GM23338 (cell line): ENCODE data around the gene UNC13D. TPM values are rescaled to one million over a fixed set of nuclear protein-coding genes. Genes with fewer than 3 reads are reported as not detected.
"Not testable (repeated sequence)": the region's sequence is repeated elsewhere in the genome, so short reads cannot be mapped to it uniquely, and the experiment has no call there.

Experiments
- ATAC-seq: fragments of 200-7000 bp; cut with Tn5 transposase; 3 replicates; pipeline ENCODE4 v1.9.1; 2020
- DNase-seq: peaks from one replicate; pipeline ENCODE4 v3.0.0-alpha.2; 2015; ENCODE audit warnings: low spot score
- H2AFZ ChIP-seq: fragments of 200-600 bp; sonication (generic); 2 replicates; pipeline ENCODE4 v1.8.0; 2016; ENCODE audit warnings: antibody characterized with exemption, mild to moderate bottlenecking, moderate library complexity
- H3F3A ChIP-seq: fragments of 200-600 bp; sonication (generic); replicated peaks from 2 replicates; pipeline ENCODE4 v1.8.0; 2017; ENCODE audit warnings: antibody characterized with exemption, mixed run types, low read depth
- H3K27ac ChIP-seq: fragments of 200-600 bp; sonication (generic); 2 replicates; pipeline ENCODE4 v1.6.1; 2016; ENCODE audit warnings: low read depth
- H3K27me3 ChIP-seq: fragments of 200-600 bp; sonication (generic); 2 replicates; pipeline ENCODE4 v1.8.0; 2016; ENCODE audit warnings: mild to moderate bottlenecking, mixed run types, moderate library complexity; ENCODE audit not compliant: insufficient read depth
- H3K36me3 ChIP-seq: fragments of 200-600 bp; sonication (generic); 2 replicates; pipeline ENCODE4 v1.8.0; 2016; ENCODE audit warnings: mild to moderate bottlenecking; ENCODE audit not compliant: insufficient read depth
- H3K4me1 ChIP-seq: fragments of 200-600 bp; sonication (generic); 2 replicates; pipeline ENCODE4 v1.8.0; 2016; ENCODE audit warnings: mild to moderate bottlenecking, moderate library complexity; ENCODE audit not compliant: insufficient read depth
- H3K4me2 ChIP-seq: fragments of 200-600 bp; sonication (generic); 2 replicates; pipeline ENCODE4 v1.7.1; 2017; ENCODE audit warnings: mixed run types
- H3K4me3 ChIP-seq: fragments of 200-600 bp; sonication (generic); 2 replicates; pipeline ENCODE4 v1.6.1; 2016; ENCODE audit warnings: mixed run types
- H3K79me2 ChIP-seq: fragments of 200-600 bp; sonication (generic); replicated peaks from 2 replicates; pipeline ENCODE4 v1.8.0; 2017; ENCODE audit warnings: mild to moderate bottlenecking; ENCODE audit not compliant: insufficient read depth
- H3K9me2 ChIP-seq: fragments of 200-600 bp; sonication (generic); 2 replicates; pipeline ENCODE4 v1.8.0; 2017; ENCODE audit not compliant: insufficient read depth
- H4K20me1 ChIP-seq: fragments of 200-600 bp; sonication (generic); replicated peaks from 2 replicates; pipeline ENCODE4 v1.8.0; 2017; ENCODE audit warnings: mild to moderate bottlenecking; ENCODE audit not compliant: insufficient read depth
- H3K27ac Mint-ChIP-seq: 2 replicates; pipeline ENCODE4 v1.8.0; 2020; ENCODE audit warnings: inconsistent platforms, mild to moderate bottlenecking, moderate library complexity, mixed read lengths
- H3K27me3 Mint-ChIP-seq: 3 replicates; pipeline ENCODE4 v1.8.0; 2022; ENCODE audit warnings: low read depth, mild to moderate bottlenecking, moderate library complexity, mixed read lengths, inconsistent platforms; ENCODE audit not compliant: insufficient read depth, poor library complexity
- H3K36me3 Mint-ChIP-seq: 3 replicates; pipeline ENCODE4 v1.8.0; 2021; ENCODE audit warnings: low read depth, mild to moderate bottlenecking, inconsistent platforms, moderate library complexity, mixed read lengths
- H3K4me1 Mint-ChIP-seq: 3 replicates; pipeline ENCODE4 v1.8.0; 2020; ENCODE audit warnings: mild to moderate bottlenecking, inconsistent platforms, mixed read lengths
- H3K4me3 Mint-ChIP-seq: 3 replicates; pipeline ENCODE4 v1.8.0; 2021; ENCODE audit warnings: moderate library complexity, mild to moderate bottlenecking, inconsistent platforms, mixed read lengths
- H3K9me3 Mint-ChIP-seq: 3 replicates; pipeline ENCODE4 v1.8.0; 2020; ENCODE audit warnings: moderate library complexity, mild to moderate bottlenecking, inconsistent platforms, mixed read lengths
- CREB1 ChIP-seq: fragments of 250-450 bp; sonication (Bioruptor Pico); IDR thresholded peaks from 2 replicates; pipeline ENCODE4 v1.5.0; 2020; ENCODE audit warnings: low read depth, mild to moderate bottlenecking, moderate library complexity
- CTCF ChIP-seq, 2 experiments: fragments of 200-600 bp in 1 of 2; sonication (generic) in 1 of 2; conservative IDR thresholded peaks; 2 replicates each; pipeline versions ENCODE4 v1.5.1 to v1.6.1; 2016 to 2017; ENCODE audit warnings: antibody characterized with exemption in 2 of 2, low read depth in 2 of 2, mild to moderate bottlenecking in 2 of 2, moderate library complexity in 1 of 2
- ETS1 ChIP-seq: IDR thresholded peaks from 2 replicates; pipeline ENCODE4 v1.6.1; 2016; ENCODE audit warnings: antibody characterized with exemption
- EZH2 ChIP-seq: fragments of 200-600 bp; sonication (generic); IDR thresholded peaks from one replicate; pipeline ENCODE4 v1.8.0; 2017; ENCODE audit warnings: antibody characterized with exemption, mild to moderate bottlenecking, low read depth; ENCODE audit not compliant: unreplicated experiment
- EZH2phosphoT487 ChIP-seq: fragments of 200-600 bp; sonication (generic); IDR thresholded peaks from one replicate; pipeline ENCODE4 v1.8.1; 2018; ENCODE audit warnings: antibody characterized with exemption; ENCODE audit not compliant: unreplicated experiment
- JUNB ChIP-seq: IDR thresholded peaks from one replicate; pipeline ENCODE4 v1.6.1; 2016; ENCODE audit warnings: antibody characterized with exemption; ENCODE audit not compliant: unreplicated experiment
- NANOG ChIP-seq: IDR thresholded peaks from 2 replicates; pipeline ENCODE4 v1.6.1; 2016; ENCODE audit warnings: antibody characterized with exemption, borderline replicate concordance
- POLR2AphosphoS5 ChIP-seq: IDR thresholded peaks from 2 replicates; pipeline ENCODE4 v1.6.1; 2016; ENCODE audit warnings: antibody characterized with exemption, low read depth
- STAT1 ChIP-seq: IDR thresholded peaks from one replicate; pipeline ENCODE4 v1.6.1; 2016; ENCODE audit warnings: antibody characterized with exemption; ENCODE audit not compliant: unreplicated experiment
- ZNF114 ChIP-seq: fragments of 250-450 bp; sonication (Bioruptor Pico); IDR thresholded peaks from 2 replicates; pipeline ENCODE4 v1.5.0; 2020; ENCODE audit warnings: mild to moderate bottlenecking, moderate library complexity
- ZNF331 ChIP-seq: fragments of 250-450 bp; sonication (Bioruptor Pico); IDR thresholded peaks from 2 replicates; pipeline ENCODE4 v1.5.0; 2020; ENCODE audit warnings: low read depth, mild to moderate bottlenecking, moderate library complexity
- ZNF462 ChIP-seq: fragments of 250-450 bp; sonication (Bioruptor Pico); IDR thresholded peaks from 2 replicates; pipeline ENCODE4 v1.5.0; 2020; ENCODE audit warnings: mild to moderate bottlenecking, moderate library complexity
- polyA plus RNA-seq: library from polyadenylated mRNA; unstranded; fragments of >200 nt; fragmentation: Nextera tagmentation; extraction: Ambion mirVana; gene quantifications from 2 replicates; pipeline ENCODE4 v1.2.1, GENCODE V29; 2016
- total RNA-seq: library from RNA; depleted of rRNA; stranded (reverse); fragments of >200 nt; shearing (Covaris generic); gene quantifications from 2 replicates; pipeline ENCODE4 v1.2.3, GENCODE V29; 2014

The UNC13D gene
- total and polyA plus RNA-seq, 2 experiments from 2014 or later: 5.9 to 10.8 TPM

- H3K4me1 Mint-ChIP-seq: peaks cover 16% of the 10 kb centered on the region
- not testable (repeated sequence) for H3K9me3 Mint-ChIP-seq
These were observed 7.4 kb upstream of the UNC13D start for GRCh38 chr17:75851693-75851991.

GRCh38 chr17:75850928-75851692 is 6.9 kb upstream of the UNC13D start:
- Mint-ChIP-seq H3K27ac (no peak overlapping the region), H3K9me3 (no peaks in the 10 kb centered on the region), H3K36me3 (peaks cover 49% of the 10 kb centered on the region), H3K4me3 (no peak overlapping the region), H3K4me1 (peaks cover 11% of the 10 kb centered on the region), H3K27me3 (peaks cover 7% of the 10 kb centered on the region)
- Histone ChIP-seq H2AFZ (no peak overlapping the region), H3K4me3 (no peak overlapping the region), H3K36me3 (peaks cover 15% of the 10 kb centered on the region; the same call in 1 of the 2 replicates), H3K27me3 (no peaks in the 10 kb centered on the region), H3F3A (peaks cover 13% of the 10 kb centered on the region), H4K20me1 (0 out of 2 replicates have a peak, but pooled peaks cover 10% of the 10 kb centered on the region), H3K79me2 (peaks cover 20% of the 10 kb centered on the region), H3K4me2 (no peak overlapping the region), H3K9me2 (no peaks in the 10 kb centered on the region), H3K27ac (no peak overlapping the region), H3K4me1 (peaks cover 6% of the 10 kb centered on the region)
- ATAC-seq (no peak), DNase-seq (no peak)
- TF ChIP-seq ZNF114 (CRISPR knock-in tag): no peak
- no peak for TF ChIP-seq POLR2AphosphoS5
- TF ChIP-seq EZH2: no peak
- no peak for TF ChIP-seq EZH2phosphoT487
- TF ChIP-seq ZNF462 (CRISPR knock-in tag): no peak
- no peak for TF ChIP-seq STAT1
- TF ChIP-seq NANOG: no peak
- TF ChIP-seq CREB1: no peak
- TF ChIP-seq ZNF331 (CRISPR knock-in tag): no peak
- TF ChIP-seq CTCF (conservative IDR thresholded peaks at IDR 0.05; ENCODE audit: low read depth in 2 of 2): no peak
- no peak for TF ChIP-seq ETS1
- TF ChIP-seq JUNB: no peak

More at GRCh38 chr17:75851693-75851991, 7.4 kb upstream of the UNC13D start:
- not testable (repeated sequence) for H4K20me1 ChIP-seq, ATAC-seq, H3K27me3 ChIP-seq, H3K4me2 ChIP-seq, H3K4me1 ChIP-seq, H2AFZ ChIP-seq, DNase-seq, H3K27me3 Mint-ChIP-seq, H3K27ac Mint-ChIP-seq, H3K4me3 Mint-ChIP-seq, H3K27ac ChIP-seq, H3K4me3 ChIP-seq, H3K9me2 ChIP-seq
- Histone ChIP-seq H3K36me3 (peaks cover 15% of the 10 kb centered on the region; the same call in 1 of the 2 replicates), H3K79me2 (peaks cover 20% of the 10 kb centered on the region), H3F3A (peaks cover 18% of the 10 kb centered on the region)
- H3K36me3 Mint-ChIP-seq: peaks cover 45% of the 10 kb centered on the region
